Measurements from ENCODE around the gene CACNA2D3.

The CACNA2D3 gene

DNA sequence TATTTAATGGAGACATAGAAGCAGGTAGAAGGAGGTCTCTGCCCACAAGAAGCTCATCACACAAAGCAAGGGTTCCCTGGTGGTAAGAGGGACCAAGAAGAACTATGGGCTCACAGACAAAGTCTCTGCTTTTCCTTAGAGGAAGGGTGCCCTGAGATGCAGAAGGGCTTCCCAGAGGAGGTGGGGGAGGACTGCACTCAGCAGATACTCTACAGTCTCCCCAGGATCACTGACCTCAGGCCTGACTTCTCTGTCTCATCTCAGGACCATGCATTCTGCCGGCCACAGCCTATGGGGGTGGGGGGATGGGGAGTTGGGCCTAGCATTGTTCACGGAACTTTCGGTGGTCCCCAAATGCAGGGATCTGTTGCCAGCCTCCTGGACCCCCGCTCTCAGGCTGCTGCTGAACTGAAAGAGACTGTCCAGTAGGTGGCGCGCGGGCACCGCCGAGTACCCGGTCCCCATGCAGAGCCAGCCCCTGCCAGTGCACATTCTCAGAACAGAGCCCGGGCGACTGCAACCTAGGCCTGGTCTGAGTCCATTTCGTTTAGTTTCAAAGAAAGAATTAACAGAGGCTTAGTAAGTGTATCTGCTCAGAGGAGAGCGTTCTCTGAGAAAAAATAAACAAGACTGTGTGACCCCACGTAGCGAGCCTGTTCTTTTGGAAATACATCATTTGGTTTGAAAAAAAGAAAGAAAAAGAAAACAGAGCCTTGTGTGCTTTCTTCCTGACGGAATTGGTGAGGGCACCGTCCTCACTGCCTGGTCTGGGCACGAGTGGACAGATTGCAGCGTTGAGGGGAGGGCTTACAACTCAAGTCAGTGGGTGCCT, 731.4 kb downstream of the CACNA2D3 start:
- H3K27ac ChIP-seq = no peak overlapping the region
- no peak for TF ChIP-seq ZFX (IDR thresholded peaks at IDR 0.05; ENCODE audit: borderline replicate concordance)
- TF ChIP-seq, protein P1, sequence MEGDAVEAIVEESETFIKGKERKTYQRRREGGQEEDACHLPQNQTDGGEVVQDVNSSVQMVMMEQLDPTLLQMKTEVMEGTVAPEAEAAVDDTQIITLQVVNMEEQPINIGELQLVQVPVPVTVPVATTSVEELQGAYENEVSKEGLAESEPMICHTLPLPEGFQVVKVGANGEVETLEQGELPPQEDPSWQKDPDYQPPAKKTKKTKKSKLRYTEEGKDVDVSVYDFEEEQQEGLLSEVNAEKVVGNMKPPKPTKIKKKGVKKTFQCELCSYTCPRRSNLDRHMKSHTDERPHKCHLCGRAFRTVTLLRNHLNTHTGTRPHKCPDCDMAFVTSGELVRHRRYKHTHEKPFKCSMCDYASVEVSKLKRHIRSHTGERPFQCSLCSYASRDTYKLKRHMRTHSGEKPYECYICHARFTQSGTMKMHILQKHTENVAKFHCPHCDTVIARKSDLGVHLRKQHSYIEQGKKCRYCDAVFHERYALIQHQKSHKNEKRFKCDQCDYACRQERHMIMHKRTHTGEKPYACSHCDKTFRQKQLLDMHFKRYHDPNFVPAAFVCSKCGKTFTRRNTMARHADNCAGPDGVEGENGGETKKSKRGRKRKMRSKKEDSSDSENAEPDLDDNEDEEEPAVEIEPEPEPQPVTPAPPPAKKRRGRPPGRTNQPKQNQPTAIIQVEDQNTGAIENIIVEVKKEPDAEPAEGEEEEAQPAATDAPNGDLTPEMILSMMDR (IDR thresholded peaks at IDR 0.05) = peak; percentile 95

DNA sequence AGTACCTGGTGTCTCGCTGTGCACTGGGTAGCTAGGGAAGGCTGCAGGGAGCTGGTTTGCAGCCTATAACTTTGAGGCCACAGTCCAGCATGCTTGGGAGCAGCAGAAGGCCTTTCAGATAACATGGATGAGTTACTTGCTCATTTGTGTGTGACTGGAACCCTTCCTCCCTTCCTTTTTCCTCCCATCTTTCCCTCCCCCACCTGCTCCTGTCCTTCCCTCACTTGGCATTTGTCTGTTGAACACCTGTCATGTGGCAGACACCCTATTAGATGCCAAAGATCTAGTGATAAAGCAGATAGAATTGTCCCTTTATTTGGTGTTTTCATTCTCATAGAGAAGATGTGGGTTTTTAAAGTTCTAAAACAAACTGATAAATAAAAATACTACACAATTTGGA, 733.9 kb downstream of the CACNA2D3 start:
- H3K27ac ChIP-seq = no peak overlapping the region
- TF ChIP-seq, protein P1 (IDR thresholded peaks at IDR 0.05) = no peak
- TF ChIP-seq ZFX (IDR thresholded peaks at IDR 0.05; ENCODE audit: borderline replicate concordance) = no peak

DNA sequence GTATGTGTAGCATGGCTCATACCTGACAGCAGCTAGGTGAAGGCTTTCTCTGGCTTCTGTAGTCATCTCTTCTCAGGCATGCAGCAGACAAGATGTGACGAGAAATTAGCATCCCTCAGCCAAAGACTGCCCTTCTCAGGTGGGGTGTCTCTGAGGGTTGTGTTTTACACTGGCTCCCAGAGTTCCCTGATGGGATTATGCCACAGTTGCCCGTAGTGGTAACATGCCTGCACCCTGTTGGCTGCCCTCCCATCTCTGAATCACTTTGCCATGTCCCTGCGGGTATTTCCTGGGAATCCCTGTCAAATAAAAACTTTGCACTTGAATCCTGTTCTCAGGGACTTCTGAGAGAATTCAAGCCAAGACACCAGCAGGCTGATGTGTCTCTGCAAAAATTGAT, 735.0 kb downstream of the CACNA2D3 start:
- no peak overlapping the region for H3K27ac ChIP-seq
- TF ChIP-seq ZFX (IDR thresholded peaks at IDR 0.05; ENCODE audit: borderline replicate concordance) = no peak
- TF ChIP-seq, protein P1 (IDR thresholded peaks at IDR 0.05) = no peak

DNA sequence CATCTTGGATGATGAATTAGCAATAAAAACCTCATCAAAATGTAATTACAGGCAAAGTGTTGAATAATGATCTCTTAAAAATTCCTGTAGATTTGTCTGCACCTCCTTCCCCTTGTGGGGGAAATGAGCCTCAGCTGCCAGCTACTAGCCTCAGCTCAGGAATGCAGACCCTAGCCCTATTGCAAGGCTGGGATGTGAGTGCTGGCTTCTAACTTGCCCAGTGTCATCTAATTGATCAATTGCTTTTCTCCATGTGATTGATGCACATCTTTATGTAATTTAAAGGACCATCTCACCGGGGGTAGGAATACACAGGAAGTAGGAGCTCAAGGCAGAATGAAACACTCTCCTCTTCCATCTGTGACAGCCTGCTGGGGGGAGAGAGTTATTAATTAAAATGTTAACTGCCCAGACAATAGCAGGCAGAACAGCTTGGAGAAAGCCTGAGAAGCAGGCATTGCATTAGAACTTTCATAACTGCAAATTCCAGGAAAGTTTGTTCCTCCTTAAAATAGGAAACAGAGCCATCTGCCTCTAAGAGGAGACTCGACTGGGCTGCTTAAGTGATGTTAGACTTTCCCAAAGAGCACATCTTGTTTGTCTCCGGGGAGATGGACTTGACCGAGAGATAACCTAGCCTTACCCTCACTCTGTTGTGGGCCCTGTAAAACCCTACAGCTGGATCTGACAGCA, 735.9 kb downstream of the CACNA2D3 start:
- H3K27ac ChIP-seq = no peak overlapping the region
- TF ChIP-seq, protein P1 (IDR thresholded peaks at IDR 0.05) = no peak
- no peak for TF ChIP-seq ZFX (IDR thresholded peaks at IDR 0.05; ENCODE audit: borderline replicate concordance)

DNA sequence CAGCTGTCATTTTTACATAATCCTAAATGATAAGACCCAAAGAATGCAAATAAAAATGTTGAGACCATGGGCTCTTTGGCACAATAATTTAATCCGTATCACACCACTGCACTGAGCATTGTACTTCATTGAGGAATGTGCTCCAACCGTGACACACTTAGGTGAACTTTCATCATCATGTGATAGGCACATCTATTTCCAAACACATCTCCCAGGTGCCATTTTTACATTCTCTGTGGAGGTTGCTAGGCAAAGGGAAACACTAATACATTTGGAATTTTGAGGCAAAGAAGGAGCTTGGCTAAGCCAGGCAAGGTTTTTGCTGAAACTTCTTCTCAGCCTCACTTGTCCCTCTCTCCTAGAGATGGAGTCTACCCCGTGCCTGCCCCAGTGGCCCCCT, 736.8 kb downstream of the CACNA2D3 start:
- H3K27ac ChIP-seq = no peak overlapping the region
- TF ChIP-seq, protein P1 (IDR thresholded peaks at IDR 0.05) = no peak

DNA sequence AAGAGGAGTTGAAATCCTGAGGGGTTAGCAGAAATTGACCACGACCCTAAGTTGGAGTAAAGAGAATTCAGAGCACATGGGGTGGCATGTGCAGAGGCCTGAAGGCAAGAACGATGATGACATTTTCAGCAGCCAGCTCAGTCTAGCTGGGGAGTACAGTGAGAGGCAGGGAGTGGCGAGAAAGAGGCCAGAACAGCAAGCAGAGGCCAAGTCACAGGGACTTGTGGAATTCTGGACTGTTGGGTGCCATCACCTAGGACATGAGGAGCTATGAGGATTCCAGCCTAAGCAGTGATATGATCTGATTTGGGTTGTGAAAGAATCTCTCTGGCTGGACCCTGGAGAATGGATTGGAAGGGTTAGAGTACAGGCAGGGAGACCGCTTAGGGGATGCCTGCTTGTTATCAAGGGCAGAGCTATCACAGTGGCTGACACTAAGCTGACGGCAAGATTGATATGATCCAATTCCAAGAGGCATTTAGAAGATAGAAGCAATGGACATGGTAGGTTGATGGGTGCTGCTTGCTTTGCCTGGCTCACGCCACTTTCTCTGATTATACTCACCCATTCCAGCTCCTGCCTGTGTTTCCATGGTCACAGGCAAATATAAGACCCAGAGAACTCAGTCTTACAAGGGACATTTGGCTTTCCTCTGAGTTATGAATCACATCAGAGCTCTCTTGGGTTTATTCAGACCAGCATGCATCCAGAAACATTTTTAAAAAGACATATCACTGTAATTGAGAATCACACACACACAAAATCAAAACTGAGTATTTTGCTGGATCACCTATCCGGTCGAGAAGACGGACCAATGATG, 739.1 kb downstream of the CACNA2D3 start:
- H3K27ac ChIP-seq = no peak overlapping the region
- TF ChIP-seq, protein P1 (IDR thresholded peaks at IDR 0.05) = no peak
- TF ChIP-seq ZFX (IDR thresholded peaks at IDR 0.05; ENCODE audit: borderline replicate concordance) = no peak
